H4 (cell line): ENCODE results near the gene ECE1. TPM values are rescaled to one million over a fixed set of nuclear protein-coding genes. Genes with fewer than 3 reads are reported as not detected.
"Not testable (repeated sequence)": the region's sequence is repeated elsewhere in the genome, so short reads cannot be mapped to it uniquely, and the experiment has no call there.

Source experiments
- DNase-seq: peaks from one replicate; pipeline ENCODE4 v3.0.0-alpha.2; 2015; ENCODE audit warnings: low spot score
- total RNA-seq: library from RNA; depleted of rRNA; stranded (reverse); fragments of >200 nt; shearing (Covaris generic); gene quantifications from 2 replicates; pipeline ENCODE4 v1.2.3, GENCODE V29; 2014

Gene ECE1
- total RNA-seq, 1 experiment from 2014 or later: 55.2 TPM

DNA sequence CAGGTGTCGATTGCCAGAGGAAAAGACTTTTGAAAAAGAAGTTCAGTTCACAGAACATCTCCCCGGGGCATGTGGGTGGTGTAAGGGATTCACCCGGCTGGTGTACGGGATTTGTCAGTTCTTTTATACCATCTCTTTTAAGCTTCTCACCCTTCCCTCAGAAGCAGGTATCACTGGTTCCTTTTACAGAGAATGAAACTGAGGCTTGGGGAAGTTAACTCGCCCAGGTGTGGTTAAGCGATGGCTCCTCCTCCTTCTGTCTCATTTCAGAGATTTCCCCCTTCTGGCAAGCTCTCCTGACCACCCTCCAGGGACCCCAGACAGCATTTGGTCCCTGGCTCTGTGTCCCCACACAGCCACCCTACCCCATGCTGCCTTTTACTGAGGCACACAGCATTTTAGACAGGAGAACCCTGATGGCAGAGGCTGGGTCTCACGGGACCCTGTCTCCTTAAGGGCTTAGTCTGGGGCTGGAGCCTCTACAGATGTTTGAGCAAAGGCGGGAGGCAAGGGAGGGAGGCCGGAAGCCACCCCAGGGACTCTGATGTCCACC lies 2.8 kb upstream of the ECE1 start:
- DNase-seq: no peak

DNA sequence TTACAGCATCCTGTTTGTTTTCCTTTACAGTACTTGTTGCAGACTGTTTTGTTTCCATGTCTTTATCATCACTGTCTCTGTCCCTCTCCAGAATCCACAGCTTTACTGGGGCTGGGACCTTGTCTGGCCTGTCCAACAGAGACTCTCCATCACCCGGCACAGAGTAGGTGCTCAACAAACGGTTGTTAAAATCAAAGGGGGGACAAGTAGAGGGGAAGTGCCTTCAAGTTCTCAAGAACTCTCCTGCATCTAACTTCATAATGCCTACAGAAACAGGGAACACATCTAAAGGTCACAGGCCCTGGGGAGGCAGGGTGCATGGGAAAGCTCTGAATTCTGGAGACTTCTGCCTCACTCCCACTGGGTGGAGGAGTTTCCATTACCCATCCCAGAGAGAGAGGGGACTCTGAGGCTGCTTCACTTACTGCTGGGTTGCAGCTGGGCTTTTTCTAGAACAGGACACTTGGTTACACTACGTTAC lies 2.3 kb upstream of the ECE1 start:
- DNase-seq: no peak

- no peak for DNase-seq
Observed at GRCh38 chr1:21291964-21292363, 1.7 kb upstream of the ECE1 start.

GRCh38 chr1:21291184-21291583 lies 921 bp upstream of the ECE1 start:
- DNase-seq: no peak

DNA sequence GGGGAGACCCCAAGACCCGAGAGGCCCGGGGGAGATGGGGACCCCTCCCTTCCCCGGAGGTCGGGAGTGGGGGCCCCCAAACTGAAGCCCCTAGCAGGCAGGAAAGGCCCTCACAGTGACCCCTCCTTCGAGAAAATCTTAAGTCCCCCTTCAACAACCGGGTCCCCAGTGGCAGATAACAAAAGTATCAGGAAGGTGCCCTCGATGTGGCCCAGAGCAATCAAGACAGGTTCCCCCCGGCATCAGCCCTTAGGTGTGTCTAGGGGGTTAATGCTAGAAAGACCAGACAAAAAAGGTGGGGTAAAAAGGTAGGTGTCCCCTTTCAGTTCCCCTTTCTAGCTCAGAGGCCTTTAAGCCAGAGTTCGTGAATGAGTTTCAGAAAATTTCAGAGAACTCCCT lies 282 bp upstream of the ECE1 start:
- no peak for DNase-seq

GRCh38 chr1:21289127-21289526 lies 1.1 kb downstream of the ECE1 start:
- DNase-seq: no peak

DNA sequence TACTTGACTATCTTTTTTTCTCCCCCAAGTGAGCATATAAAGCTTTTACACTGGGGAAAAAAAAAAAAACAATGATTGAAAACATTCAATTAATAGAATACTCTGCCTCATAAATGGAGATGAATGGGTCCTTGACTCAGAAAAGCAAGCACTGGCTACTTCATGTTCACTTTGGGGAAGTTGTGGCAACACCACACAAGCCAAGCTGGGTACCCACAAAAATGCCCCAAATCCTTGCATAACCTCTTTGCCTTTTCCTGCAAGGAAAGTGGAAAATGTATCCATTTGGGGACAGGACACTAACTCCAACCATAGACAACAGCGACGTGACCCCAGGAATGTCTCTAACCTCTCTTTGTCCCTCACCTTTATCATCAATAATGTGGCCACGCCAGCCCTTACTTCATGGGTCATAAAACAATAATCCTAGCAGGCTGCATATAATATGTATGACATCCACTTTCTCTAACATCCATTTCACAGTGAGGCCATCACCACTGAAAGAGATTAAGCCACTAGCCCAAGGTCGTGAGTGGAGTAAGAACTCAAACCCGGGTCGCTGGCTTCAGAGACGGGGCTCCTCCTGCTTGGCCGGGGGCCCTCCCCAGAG lies 2.3 kb downstream of the ECE1 start:
- DNase-seq: no peak

GRCh38 chr1:21285386-21285785 lies 4.9 kb downstream of the ECE1 start:
- not testable (repeated sequence) for DNase-seq

- no peak for DNase-seq
Observed at GRCh38 chr1:21285055-21285372, 5.2 kb downstream of the ECE1 start.

- DNase-seq: no peak
Observed at GRCh38 chr1:21284206-21285054, 5.8 kb downstream of the ECE1 start.

DNA sequence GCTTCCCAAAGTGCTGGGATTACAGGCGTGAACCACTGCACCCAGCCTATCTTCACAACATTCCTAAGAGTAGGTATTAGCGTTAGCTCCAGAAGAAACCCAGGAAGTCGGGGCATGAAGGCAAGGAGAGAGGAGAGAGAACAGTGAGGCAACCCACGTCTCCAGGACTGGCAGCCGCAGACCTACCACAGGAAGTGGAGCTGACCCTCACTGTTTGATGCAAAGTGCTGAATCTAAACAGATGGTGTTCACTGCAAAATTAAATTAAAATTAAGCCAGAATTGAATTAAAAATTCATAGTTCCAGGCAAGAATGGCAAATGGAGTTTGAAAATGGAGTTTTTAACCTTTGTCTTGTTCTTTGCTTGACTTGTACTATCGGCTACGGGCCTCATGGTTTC lies 6.7 kb downstream of the ECE1 start:
- no peak for DNase-seq

- DNase-seq: not testable (repeated sequence)
Observed at GRCh38 chr1:21282020-21282419, 8.2 kb downstream of the ECE1 start.

DNA sequence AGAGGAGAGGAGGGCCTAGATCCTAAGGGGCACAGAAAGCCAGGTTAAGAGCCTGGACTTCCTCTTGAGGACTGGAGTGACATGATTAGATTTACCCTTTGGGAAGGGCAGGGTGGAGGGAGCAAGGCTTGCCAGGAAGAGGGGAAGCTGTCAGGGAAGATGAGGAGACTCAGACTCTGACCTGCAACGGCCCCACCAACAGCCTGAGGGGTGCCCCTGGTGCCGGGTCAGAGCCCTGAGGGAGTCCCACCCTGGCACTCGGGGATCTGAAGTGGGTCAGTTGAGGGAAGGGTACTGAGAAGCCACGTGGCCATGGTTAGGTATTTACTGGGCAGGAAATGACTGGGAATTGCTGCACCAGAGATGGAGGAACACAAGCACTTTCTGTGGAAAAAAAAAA lies 9.8 kb downstream of the ECE1 start:
- DNase-seq: no peak

- no peak for DNase-seq
Observed at GRCh38 chr1:21280011-21280471, 10.2 kb downstream of the ECE1 start.

DNA sequence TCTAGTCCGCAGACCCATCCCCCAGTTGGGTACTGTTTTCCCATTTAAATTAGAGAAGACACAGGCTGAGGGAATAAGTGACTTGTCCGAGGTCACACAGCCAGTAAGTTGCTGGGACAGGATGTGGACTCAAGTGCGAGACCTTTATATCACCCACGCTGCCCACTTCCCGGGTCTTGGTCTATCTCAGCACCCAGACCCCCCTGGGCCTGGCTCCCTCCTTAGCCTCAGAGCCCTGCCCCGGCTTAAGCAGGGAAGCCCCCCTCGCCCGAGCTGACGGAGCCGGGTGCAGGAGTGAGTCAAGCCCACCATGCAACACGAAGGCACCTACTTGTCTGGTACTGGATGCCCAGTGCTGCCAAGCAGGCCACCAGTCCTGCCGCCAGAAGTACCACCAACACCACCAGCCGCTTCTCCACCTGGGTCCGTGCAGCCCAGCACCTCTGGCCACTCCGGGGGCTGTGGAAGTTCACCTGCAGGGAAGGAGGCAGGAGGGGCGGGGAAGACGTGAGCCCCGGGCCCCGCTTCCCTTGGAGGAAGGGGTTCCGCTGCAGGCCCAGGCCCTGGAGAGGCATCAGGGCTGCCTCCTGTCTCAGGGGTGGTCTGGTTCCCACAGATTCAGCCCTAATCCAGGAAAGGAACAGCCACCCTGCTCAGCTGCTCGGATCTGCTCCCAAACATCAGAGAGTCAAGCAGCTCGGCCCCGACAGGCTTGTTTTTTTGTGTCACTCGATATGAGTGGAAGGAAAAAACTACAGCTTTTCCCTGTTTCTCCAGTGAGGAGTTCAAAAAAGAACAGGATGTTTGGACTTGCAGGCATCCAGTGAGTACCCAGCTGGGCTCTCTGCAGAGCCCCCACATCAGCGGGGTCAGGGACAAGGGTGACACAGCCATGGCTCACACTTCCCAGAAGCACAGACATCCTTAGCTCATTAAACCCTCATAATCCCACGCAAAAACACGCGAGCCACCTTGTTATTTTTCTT lies 11.1 kb downstream of the ECE1 start:
- no peak for DNase-seq

DNA sequence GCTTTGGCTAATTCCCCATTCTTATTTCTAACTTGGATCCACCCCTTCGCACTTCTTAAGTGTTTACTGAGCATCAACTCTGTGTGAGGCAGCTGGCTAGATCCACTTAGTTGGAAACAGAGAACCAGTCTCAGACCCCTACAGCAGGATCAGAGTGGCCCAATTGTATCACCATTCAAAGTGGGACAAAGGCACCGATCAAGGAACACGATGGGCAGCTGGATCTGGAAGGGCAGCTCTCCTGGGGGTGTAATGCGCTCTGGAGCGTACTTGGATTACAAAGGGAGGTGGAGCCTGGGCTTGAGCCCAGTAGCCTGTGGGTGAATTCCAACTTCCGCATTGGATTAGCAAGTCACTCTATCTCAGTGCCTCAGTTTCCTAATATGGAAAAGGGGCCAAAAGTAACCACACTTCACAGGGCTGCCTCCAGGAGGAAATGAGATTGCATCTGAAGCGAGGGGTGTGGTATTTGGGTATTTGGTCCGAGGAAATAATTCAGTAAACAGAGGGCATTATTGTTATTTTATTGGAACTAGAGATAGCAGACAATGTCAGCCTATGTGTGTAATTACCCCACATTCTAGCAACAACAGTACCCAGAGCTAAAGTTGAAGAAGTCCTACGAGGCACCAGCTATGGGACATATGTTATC lies 11.9 kb downstream of the ECE1 start:
- no peak for DNase-seq

DNA sequence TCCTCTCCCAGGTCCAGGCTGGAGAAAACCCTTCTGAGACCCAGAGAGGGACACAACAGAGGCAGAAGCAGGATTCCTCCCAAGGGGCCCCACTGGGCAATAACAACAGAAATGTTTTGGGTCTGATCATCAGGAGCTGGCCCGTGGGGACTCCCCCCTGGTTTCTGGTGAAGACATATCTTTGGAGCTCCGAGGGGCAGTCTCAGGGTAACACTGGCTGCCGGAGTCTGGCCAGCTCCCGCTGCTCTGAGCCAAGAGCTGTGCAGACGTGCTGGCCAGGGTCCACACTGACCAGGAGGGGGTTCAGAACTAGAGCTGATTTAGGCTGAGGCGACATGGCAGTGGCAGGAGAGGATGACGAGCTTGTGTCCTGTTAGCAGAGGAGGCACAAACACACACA lies 13.1 kb downstream of the ECE1 start:
- no peak for DNase-seq

GRCh38 chr1:21272540-21272939 lies 17.7 kb downstream of the ECE1 start:
- no peak for DNase-seq

DNA sequence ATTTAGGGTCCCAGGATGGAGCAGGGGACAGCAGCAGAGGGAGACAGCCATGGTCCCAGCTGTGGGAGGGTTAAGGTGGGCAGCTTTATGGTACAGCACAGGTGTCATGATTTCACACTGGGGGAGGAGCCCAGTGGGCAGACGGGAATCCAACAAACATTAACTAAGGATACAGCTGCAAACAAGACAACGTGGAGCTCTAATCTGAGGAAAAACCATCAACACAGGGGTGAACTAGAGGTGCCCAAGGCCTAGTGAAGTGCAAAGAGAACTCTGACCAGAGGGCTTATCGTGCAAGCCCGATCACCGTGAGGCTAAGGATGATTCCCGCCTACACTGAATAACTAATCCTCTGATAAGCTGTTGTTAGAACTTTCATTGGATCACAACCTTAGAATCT lies 18.7 kb downstream of the ECE1 start:
- DNase-seq: no peak

GRCh38 chr1:21270086-21270689 lies 20.1 kb downstream of the ECE1 start:
- DNase-seq: peak; percentile 58
